GM12878 (cell line): ENCODE data around the gene PPM1A. TPM values are rescaled to one million over a fixed set of nuclear protein-coding genes. Genes with fewer than 3 reads are reported as not detected.

Experiments
- ATAC-seq: fragments of 200-7000 bp; cut with Tn5 transposase; 3 replicates; pipeline ENCODE4 v1.9.1; 2020; ENCODE audit warnings: mild to moderate bottlenecking, moderate library complexity
- BruUV-seq: library from RNA; stranded (reverse); fragments of 400-500 nt; replicated peaks from 2 replicates; lab custom pipeline; 2021; lab: Mats Ljungman, UMichigan
- CTCF ChIA-PET: fragments of 300-600 bp; sonication (Branson Sonifier 250); formaldehyde crosslinking; extraction: SDS; loops from one replicate; lab custom pipeline; 2021; ENCODE audit warnings: inconsistent platforms; lab: Yijun Ruan, JAX
- POLR2A ChIA-PET: fragments of 350-600 bp; formaldehyde crosslinking; extraction: SDS; loops from one replicate; lab custom pipeline; 2021; ENCODE audit warnings: inconsistent platforms; lab: Charles Lee
- RAD21 ChIA-PET: fragments of 300-600 bp; sonication (Branson Sonifier 250); formaldehyde crosslinking; loops from one replicate; lab custom pipeline; 2023; ENCODE audit warnings: antibody characterized with exemption; ENCODE audit not compliant: unreplicated experiment; lab: Charles Lee
- SMC1A ChIA-PET: fragments of 300-600 bp; sonication (Branson Sonifier 250); formaldehyde crosslinking; loops from one replicate; lab custom pipeline; 2023; ENCODE audit not compliant: unreplicated experiment, uncharacterized antibody; lab: Charles Lee
- DNase-seq: peaks from one replicate; pipeline ENCODE4 v3.0.0-alpha.2; 2011; ENCODE audit warnings: low read depth, low spot score
- FAIRE-seq: peaks from 3 replicates; lab custom pipeline; 2011; peaks lifted over from hg19 to GRCh38; lab: Jason Lieb, UNC
- H2AFZ ChIP-seq: 2 replicates; pipeline ENCODE4 v1.6.0; 2011; ENCODE audit warnings: low read depth, low read length, control low read depth; ENCODE audit not compliant: control insufficient read depth
- H3K27ac ChIP-seq: 2 replicates; pipeline ENCODE4 v1.5.1; 2011; ENCODE audit warnings: control low read depth; ENCODE audit not compliant: control insufficient read depth, insufficient read depth
- H3K27me3 ChIP-seq, 2 experiments: replicated peaks in 1 of 2; 2 replicates each; pipeline versions ENCODE4 v1.6.0 to v1.6.1; 2011; ENCODE audit warnings: low read length in 1 of 2; ENCODE audit not compliant: control insufficient read depth in 2 of 2, insufficient read depth in 2 of 2
- H3K36me3 ChIP-seq, 2 experiments: 2 replicates each; pipeline ENCODE4 v1.5.1; 2011; ENCODE audit warnings: low read length in 1 of 2; ENCODE audit not compliant: control insufficient read depth in 2 of 2, insufficient read depth in 2 of 2
- H3K4me1 ChIP-seq: 2 replicates; pipeline ENCODE4 v1.6.1; 2011; ENCODE audit warnings: mild to moderate bottlenecking, low read length, moderate library complexity, mixed read lengths; ENCODE audit not compliant: control insufficient read depth, insufficient read depth
- H3K4me2 ChIP-seq: 2 replicates; pipeline ENCODE4 v1.6.0; 2011; ENCODE audit warnings: control low read depth; ENCODE audit not compliant: control insufficient read depth, insufficient read depth
- H3K4me3 ChIP-seq: fragments of 200-600 bp; sonication (generic); 2 replicates; pipeline ENCODE4 v1.5.1; 2016
- H3K79me2 ChIP-seq: 2 replicates; pipeline ENCODE4 v1.6.0; 2011; ENCODE audit warnings: low read length; ENCODE audit not compliant: control insufficient read depth, insufficient read depth
- H3K9ac ChIP-seq: 2 replicates; pipeline ENCODE4 v1.8.0; 2011; ENCODE audit warnings: low read length, control low read depth, mixed read lengths; ENCODE audit not compliant: control insufficient read depth, insufficient read depth
- H3K9me3 ChIP-seq: replicated peaks from 3 replicates; pipeline ENCODE4 v1.5.1; 2011; ENCODE audit warnings: mild to moderate bottlenecking, low read length; ENCODE audit not compliant: control insufficient read depth, insufficient read depth
- H4K20me1 ChIP-seq: 2 replicates; pipeline ENCODE4 v1.6.0; 2011; ENCODE audit not compliant: control insufficient read depth, insufficient read depth
- CHD4 ChIP-seq: fragments of 200-600 bp; sonication (generic); IDR thresholded peaks from 2 replicates; pipeline ENCODE4 v1.6.1; 2016; ENCODE audit warnings: mild to moderate bottlenecking
- E2F4 ChIP-seq: IDR thresholded peaks from 2 replicates; pipeline ENCODE4 v1.6.1; 2012; ENCODE audit warnings: low read depth, low read length, improper control_type of control experiment
- E4F1 ChIP-seq: fragments of 450-650 bp; IDR thresholded peaks from 2 replicates; pipeline ENCODE4 v1.6.1; 2018; ENCODE audit warnings: borderline replicate concordance, mild to moderate bottlenecking; ENCODE audit not compliant: partially characterized antibody
- EP300 ChIP-seq, 2 experiments: fragments of 150-350 bp in 1 of 2; IDR thresholded peaks; 2 replicates each; pipeline ENCODE4 v1.6.1; 2011 to 2012; ENCODE audit warnings: low read depth in 2 of 2, low read length in 2 of 2, borderline replicate concordance in 1 of 2, improper control_type of control experiment in 1 of 2, inconsistent platforms in 1 of 2; ENCODE audit not compliant: control insufficient read depth in 1 of 2
- ETV6 ChIP-seq, 2 experiments: fragments of 450-650 bp in 1 of 2; IDR thresholded peaks in 1 of 2; conservative IDR thresholded peaks in 1 of 2; 2 replicates each; pipeline ENCODE4 v1.6.1; 2014; ENCODE audit warnings: antibody characterized with exemption in 1 of 2, borderline replicate concordance in 1 of 2, low read depth in 1 of 2, mild to moderate bottlenecking in 1 of 2, moderate library complexity in 1 of 2
- FOXM1 ChIP-seq: IDR thresholded peaks from 2 replicates; pipeline ENCODE4 v1.6.1; 2012; ENCODE audit warnings: low read depth, mild to moderate bottlenecking, inconsistent platforms, low read length, moderate library complexity
- IKZF1 ChIP-seq: fragments of 450-650 bp; conservative IDR thresholded peaks from 2 replicates; pipeline ENCODE4 v1.6.1; 2017; ENCODE audit warnings: antibody characterized with exemption, mild to moderate bottlenecking
- IRF5 ChIP-seq: fragments of 450-650 bp; IDR thresholded peaks from 2 replicates; pipeline ENCODE4 v1.6.1; 2017; ENCODE audit warnings: borderline replicate concordance
- NR2C2 ChIP-seq: IDR thresholded peaks from 2 replicates; pipeline ENCODE4 v1.6.1; 2011; ENCODE audit warnings: borderline replicate concordance, low read depth; ENCODE audit not compliant: control insufficient read depth, insufficient read length
- NRF1 ChIP-seq: conservative IDR thresholded peaks from 2 replicates; pipeline ENCODE4 v1.6.1; 2011; ENCODE audit warnings: mild to moderate bottlenecking, low read depth, low read length, improper control_type of control experiment
- POLR2A ChIP-seq: IDR thresholded peaks from 2 replicates; pipeline ENCODE4 v1.6.1; 2011; ENCODE audit warnings: low read depth, mild to moderate bottlenecking, low read length
- PRDM15 ChIP-seq: fragments of 450-650 bp; formaldehyde crosslinking; IDR thresholded peaks from 2 replicates; pipeline ENCODE4 v1.4.0; 2020; ENCODE audit warnings: mild to moderate bottlenecking, moderate library complexity
- SREBF2 ChIP-seq: IDR thresholded peaks from 2 replicates; pipeline ENCODE4 v1.6.1; 2012; ENCODE audit warnings: mild to moderate bottlenecking, low read length
- WGBS: methylation state at CpG from one replicate; pipeline ENCODE4 v1.1.6; 2016; ENCODE audit warnings: low lambda C conversion rate; ENCODE audit not compliant: insufficient replicate concordance, insufficient coverage; ENCODE audit errors: missing lambda C conversion rate; 5-methylcytosine and 5-hydroxymethylcytosine counted together
- in situ Hi-C: fragments of 300-500 bp; cut with MboI; formaldehyde crosslinking; loops from 9 replicates; pipeline ENCODE4 v1.14.3; 2018; ENCODE audit warnings: mixed read lengths
- intact Hi-C: fragments of 100-400 bp; cut with micrococcal nuclease; formaldehyde crosslinking; loops from one replicate; pipeline ENCODE4 v1.14.2; 2022; ENCODE audit not compliant: unreplicated experiment
- polyA plus RNA-seq, 11 experiments: library from polyadenylated mRNA; depleted of rRNA in 4 of 11; unstranded in 6 of 11; stranded (reverse) in 5 of 11; fragments of >200 nt; fragmentation: Nextera tagmentation in 4 of 11; fragmentation: Illumina TruSeq in 1 of 11; extraction: Ambion mirVana in 4 of 11; extraction: Trizol in 1 of 11; gene quantifications; 1 replicate in 1 of 11; 2 replicates in 10 of 11; pipeline versions ENCODE4 v1.2.1 to v1.2.3, GENCODE V29; 2011 to 2016; ENCODE audit warnings: inconsistent platforms in 2 of 11, missing spikeins in 2 of 11, low read depth in 1 of 11
- total RNA-seq, 4 experiments: library from RNA; depleted of rRNA in 3 of 4; stranded (reverse); fragments of >200 nt in 3 of 4; fragmentation: Illumina TruSeq in 1 of 4; extraction: Trizol in 1 of 4; gene quantifications; 2 replicates each; pipeline versions ENCODE4 v1.2.1 to v1.2.3, GENCODE V29; 2013 to 2021

The PPM1A gene
- total and polyA plus RNA-seq, 10 of the 15 experiments (the other 5 are each of a cell fraction or from before 2014, with no cell fraction given): 16.8 to 124 (median 47.0) TPM

GRCh38 chr14:60332869-60333268, 83.8 kb downstream of the PPM1A start:
- Histone ChIP-seq H2AFZ (no peak overlapping the region), H4K20me1 (no peaks in the 10 kb centered on the region), H3K4me1 (peaks cover 11% of the 10 kb centered on the region), H3K27me3 (no peaks in the 10 kb centered on the region), H3K9ac (no peak overlapping the region), H3K36me3 (no peaks in the 10 kb centered on the region)
- FAIRE-seq: no peak
- no peak for ATAC-seq
- CTCF ChIA-PET: interaction anchor here (1.0 to 9.9 kb wide), 19 partner anchors 9 to 369 kb away, joined by 4 to 231 read pairs (median 10); partner anchors contain the start of gene DHRS7
- BruUV-seq: no TSS peak
- TF ChIP-seq POLR2A (no peak), PRDM15 (CRISPR knock-in tag) (no peak), IRF5 (no peak), FOXM1 (no peak), EP300 (IDR thresholded peaks at IDR 0.05; ENCODE audit: borderline replicate concordance in 1 of 2, control insufficient read depth in 1 of 2, low read depth in 2 of 2, low read length in 2 of 2) (no peak), E4F1 (no peak), SREBF2 (no peak), IKZF1 (no peak), NRF1 (no peak), E2F4 (no peak), NR2C2 (no peak), CHD4 (no peak), ETV6 (conservative IDR thresholded peaks at IDR 0.05 in 1 of 2, IDR thresholded peaks at IDR 0.05 in 1 of 2; ENCODE audit: borderline replicate concordance in 1 of 2, low read depth in 1 of 2) (no peak)
- TF ChIP-seq, all 136 proteins: peak for 0
- POLR2A ChIA-PET: interaction anchor here (1.7 to 1.9 kb wide), 3 partner anchors 14 to 225 kb away, joined by 4 to 9 read pairs (median 5); no protein-coding TSS in a partner anchor
- RAD21 ChIA-PET: interaction anchor here (0.9 to 7.6 kb wide), 10 partner anchors 15 to 232 kb away, joined by 3 to 72 read pairs (median 20); no protein-coding TSS in a partner anchor
- SMC1A ChIA-PET: interaction anchor here (0.7 to 7.8 kb wide), 12 partner anchors 12 to 919 kb away, joined by 3 to 151 read pairs (median 18); no protein-coding TSS in a partner anchor
- no peak overlapping the region for H3K27ac ChIP-seq
- no peaks in the 10 kb centered on the region for H3K79me2 ChIP-seq
- DNase-seq: no peak
- in situ Hi-C loops (loop anchor here (5.0 to 10.0 kb wide), 2 partner anchors 146 to 368 kb away; no protein-coding TSS in a partner anchor), intact Hi-C loops (loop anchor here (5.0 to 10.0 kb wide), 2 partner anchors 229 to 368 kb away; no protein-coding TSS in a partner anchor)
- no peak overlapping the region for H3K4me2 ChIP-seq
- no peaks in the 10 kb centered on the region for H3K9me3 ChIP-seq
- WGBS: 21% methylated on average over 5 of the region's 5 CpGs
- H3K4me3 ChIP-seq: no peak overlapping the region
